K562 (cell line): ENCODE measurements around the gene STING1. TPM values are rescaled to one million over a fixed set of nuclear protein-coding genes. Genes with fewer than 3 reads are reported as not detected.

ENCODE experiments used
- CEBPB ChIP-seq: fragments of 450-650 bp; IDR thresholded peaks from 2 replicates; pipeline ENCODE4 v1.6.1; 2016; ENCODE audit warnings: missing genetic modification characterization, missing compliant biosample characterization
- CSDE1 ChIP-seq, 2 experiments: fragments of 450-650 bp; IDR thresholded peaks; 2 replicates each; pipeline ENCODE4 v1.6.1; 2016; ENCODE audit warnings: mild to moderate bottlenecking in 1 of 2
- E2F4 ChIP-seq: sonication (generic); formaldehyde crosslinking; IDR thresholded peaks from 2 replicates; pipeline ENCODE4 v1.8.0; 2022; ENCODE audit warnings: mild to moderate bottlenecking, low read depth, missing genetic modification reagents
- HEY1 ChIP-seq: fragments of 250-450 bp; sonication (Bioruptor Pico); IDR thresholded peaks from 2 replicates; pipeline ENCODE4 v1.5.0; 2020; ENCODE audit warnings: mild to moderate bottlenecking, moderate library complexity, borderline replicate concordance
- NEUROD1 ChIP-seq: fragments of 150-350 bp; IDR thresholded peaks from 2 replicates; pipeline ENCODE4 v1.6.1; 2014; ENCODE audit warnings: borderline replicate concordance, low read length, low read depth; ENCODE audit not compliant: partially characterized antibody
- PHF20 ChIP-seq: fragments of 450-650 bp; IDR thresholded peaks from 2 replicates; pipeline ENCODE4 v1.6.1; 2018; ENCODE audit not compliant: partially characterized antibody
- PHF8 ChIP-seq: fragments of 200-600 bp; sonication (generic); IDR thresholded peaks from 2 replicates; pipeline ENCODE4 v1.6.1; 2012; ENCODE audit warnings: mixed run types, mild to moderate bottlenecking, inconsistent platforms, low read length, moderate library complexity, borderline replicate concordance
- PRPF4 ChIP-seq: fragments of 200-400 bp; formaldehyde crosslinking; IDR thresholded peaks from one replicate; pipeline ENCODE4 v1.6.1; 2017; ENCODE audit warnings: low read length, low read depth, mild to moderate bottlenecking; ENCODE audit not compliant: insufficient read depth, poor library complexity, severe bottlenecking
- RBFOX2 ChIP-seq: fragments of 200-400 bp; formaldehyde crosslinking; IDR thresholded peaks from 2 replicates; pipeline ENCODE4 v1.6.1; 2017; ENCODE audit warnings: low read depth, mild to moderate bottlenecking, low read length, moderate library complexity
- RCOR1 ChIP-seq, 2 experiments: IDR thresholded peaks; 2 replicates each; pipeline ENCODE4 v1.6.1; 2012; ENCODE audit warnings: low read depth in 2 of 2, low read length in 2 of 2, borderline replicate concordance in 1 of 2, improper control_type of control experiment in 1 of 2
- SLC30A9 ChIP-seq: fragments of 250-450 bp; sonication (Bioruptor Pico); IDR thresholded peaks from 2 replicates; pipeline ENCODE4 v1.8.0; 2022; ENCODE audit warnings: mild to moderate bottlenecking, moderate library complexity
- SMARCA4 ChIP-seq: fragments of 450-650 bp; IDR thresholded peaks from 2 replicates; pipeline ENCODE4 v1.6.1; 2016
- SRSF3 ChIP-seq: fragments of 200-400 bp; formaldehyde crosslinking; IDR thresholded peaks from 2 replicates; pipeline ENCODE4 v1.6.1; 2016; ENCODE audit warnings: mild to moderate bottlenecking, low read length, moderate library complexity; ENCODE audit not compliant: insufficient read depth
- ZFX ChIP-seq: sonication (generic); formaldehyde crosslinking; IDR thresholded peaks from 2 replicates; pipeline ENCODE4 v1.8.0; 2022; ENCODE audit warnings: mild to moderate bottlenecking, missing genetic modification reagents, moderate library complexity
- ZNF134 ChIP-seq: fragments of 250-450 bp; sonication (Bioruptor Pico); conservative IDR thresholded peaks from 2 replicates; pipeline ENCODE4 v1.4.0; 2020
- ZNF707 ChIP-seq: fragments of 250-450 bp; sonication (Bioruptor Pico); conservative IDR thresholded peaks from 2 replicates; pipeline ENCODE4 v1.8.0; 2022; ENCODE audit warnings: inconsistent platforms, mild to moderate bottlenecking, moderate library complexity
- ZSCAN32 ChIP-seq: fragments of 450-650 bp; formaldehyde crosslinking; IDR thresholded peaks from 2 replicates; pipeline ENCODE4 v1.4.0; 2020; ENCODE audit warnings: mild to moderate bottlenecking, moderate library complexity
- polyA plus RNA-seq, 8 experiments: library from polyadenylated mRNA; depleted of rRNA in 4 of 8; stranded (reverse) in 5 of 8; unstranded in 3 of 8; fragments of >200 nt; fragmentation: Nextera tagmentation in 2 of 8; fragmentation: Illumina TruSeq in 1 of 8; extraction: Ambion mirVana in 2 of 8; extraction: Trizol in 1 of 8; gene quantifications; 2 replicates each; pipeline versions ENCODE4 v1.2.1 to v1.2.3, GENCODE V29; 2011 to 2014; ENCODE audit warnings: inconsistent platforms in 1 of 8, missing spikeins in 1 of 8
- total RNA-seq, 7 experiments: library from RNA; depleted of rRNA in 6 of 7; stranded (reverse); fragments of >200 nt in 6 of 7; fragmentation: Illumina TruSeq in 2 of 7; extraction: Trizol in 2 of 7; gene quantifications; 2 replicates each; pipeline versions ENCODE4 v1.2.1 to v1.2.3, GENCODE V29; 2011 to 2021; ENCODE audit warnings: low replicate concordance in 1 of 7
- TF ChIP-seq, protein P1 (sequence below): sonication (generic); formaldehyde crosslinking; IDR thresholded peaks from 2 replicates; pipeline ENCODE4 v1.8.0; 2022; ENCODE audit warnings: missing genetic modification reagents, mild to moderate bottlenecking, borderline replicate concordance
- TF ChIP-seq, protein P2 (sequence below): fragments of 450-650 bp; IDR thresholded peaks from 2 replicates; pipeline ENCODE4 v1.6.1; 2016; ENCODE audit warnings: missing biosample characterization, missing genetic modification characterization
- TF ChIP-seq, protein P3 (sequence below): sonication (generic); formaldehyde crosslinking; IDR thresholded peaks from 2 replicates; pipeline ENCODE4 v1.8.1; 2022; ENCODE audit warnings: missing genetic modification reagents
- TF ChIP-seq, protein P4 (sequence below), 3 experiments: fragments of 200-800 bp in 1 of 3; sonication (Bioruptor generic) in 1 of 3; sonication (generic) in 1 of 3; formaldehyde crosslinking in 1 of 3; IDR thresholded peaks; 2 replicates each; pipeline versions ENCODE4 v1.6.1 to v1.8.0; 2016 to 2022; ENCODE audit warnings: mild to moderate bottlenecking in 2 of 3, missing compliant biosample characterization in 2 of 3, missing genetic modification characterization in 2 of 3, missing genetic modification reagents in 1 of 3

Gene STING1
- total and polyA plus RNA-seq, 9 of the 15 experiments (the other 6 are each of a cell fraction or from before 2014, with no cell fraction given): 20.8 to 69.1 (median 44.7) TPM

DNA sequence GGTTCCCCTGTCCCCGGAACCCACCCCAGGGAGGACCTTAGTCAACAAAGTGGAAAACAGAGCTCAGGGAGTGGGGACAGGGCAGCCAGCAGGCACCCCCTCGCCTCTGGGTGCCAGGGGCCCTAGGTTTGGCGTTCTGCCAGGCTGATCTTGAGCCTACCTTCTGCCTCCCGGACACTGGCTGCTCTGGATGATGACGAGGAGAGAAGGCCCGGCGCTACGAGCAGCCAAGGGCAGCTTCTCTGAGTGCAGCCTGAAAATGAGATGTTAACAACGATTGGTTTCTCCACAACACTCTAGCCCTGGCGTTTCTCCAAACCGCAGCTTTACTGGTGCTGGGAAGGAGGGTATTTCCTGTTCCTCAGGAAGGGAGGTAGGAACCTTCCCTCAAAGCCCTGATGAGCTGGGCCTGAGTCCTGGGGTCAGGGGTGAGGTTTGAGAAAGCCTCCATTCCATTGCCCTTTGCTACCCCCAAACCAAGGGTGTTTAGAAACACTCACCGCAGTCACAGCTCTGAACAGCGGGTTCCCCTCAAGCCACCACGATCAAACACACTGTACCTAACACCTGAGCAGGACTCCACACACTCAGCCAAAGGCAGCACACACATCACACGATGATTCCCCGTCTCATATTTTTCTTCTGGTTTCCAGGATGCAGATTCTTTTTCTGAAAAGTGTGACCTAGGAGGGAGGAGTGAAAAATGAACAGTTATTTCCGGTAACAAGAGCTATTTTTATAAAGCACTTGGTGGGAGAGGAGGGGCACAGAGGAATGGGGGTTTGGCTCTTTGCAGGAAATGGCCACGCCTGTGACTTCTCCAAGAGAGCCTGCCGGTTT is at the start of gene STING1 (continued):
- TF ChIP-seq SRSF3 (0 out of 2 replicates have a peak, but pooled peaks have one; percentile 21), SLC30A9 (CRISPR knock-in tag) (no peak), SMARCA4 (0 out of 2 replicates have a peak, but pooled peaks have one; percentile 49), NEUROD1 (peak; percentile 60), PHF20 (peak; percentile 52), ZNF134 (peak; percentile 44; the same call in 1 of the 2 replicates), ZNF707 (no peak), PHF8 (peak; percentile 74; the same call in 1 of the 2 replicates), HEY1 (CRISPR knock-in tag) (no peak), PRPF4 (no peak), RCOR1 (IDR thresholded peaks at IDR 0.05; ENCODE audit: borderline replicate concordance in 1 of 2, low read depth in 2 of 2, low read length in 2 of 2) (peak in 1 of 2 experiments; percentile 58; a peak in 2 of 4 replicates), ZFX (peak; percentile 92), CEBPB (no peak), CSDE1 (IDR thresholded peaks at IDR 0.05) (no peak), E2F4 (CRISPR knock-in tag) (no peak), RBFOX2 (peak; percentile 72), ZSCAN32 (CRISPR knock-in tag) (0 out of 2 replicates have a peak, but pooled peaks have one; percentile 6)
- TF ChIP-seq, protein P1, sequence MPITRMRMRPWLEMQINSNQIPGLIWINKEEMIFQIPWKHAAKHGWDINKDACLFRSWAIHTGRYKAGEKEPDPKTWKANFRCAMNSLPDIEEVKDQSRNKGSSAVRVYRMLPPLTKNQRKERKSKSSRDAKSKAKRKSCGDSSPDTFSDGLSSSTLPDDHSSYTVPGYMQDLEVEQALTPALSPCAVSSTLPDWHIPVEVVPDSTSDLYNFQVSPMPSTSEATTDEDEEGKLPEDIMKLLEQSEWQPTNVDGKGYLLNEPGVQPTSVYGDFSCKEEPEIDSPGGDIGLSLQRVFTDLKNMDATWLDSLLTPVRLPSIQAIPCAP (CRISPR knock-in tag): no peak
- TF ChIP-seq, protein P2, sequence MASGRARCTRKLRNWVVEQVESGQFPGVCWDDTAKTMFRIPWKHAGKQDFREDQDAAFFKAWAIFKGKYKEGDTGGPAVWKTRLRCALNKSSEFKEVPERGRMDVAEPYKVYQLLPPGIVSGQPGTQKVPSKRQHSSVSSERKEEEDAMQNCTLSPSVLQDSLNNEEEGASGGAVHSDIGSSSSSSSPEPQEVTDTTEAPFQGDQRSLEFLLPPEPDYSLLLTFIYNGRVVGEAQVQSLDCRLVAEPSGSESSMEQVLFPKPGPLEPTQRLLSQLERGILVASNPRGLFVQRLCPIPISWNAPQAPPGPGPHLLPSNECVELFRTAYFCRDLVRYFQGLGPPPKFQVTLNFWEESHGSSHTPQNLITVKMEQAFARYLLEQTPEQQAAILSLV (tag): no peak
- TF ChIP-seq, protein P3, sequence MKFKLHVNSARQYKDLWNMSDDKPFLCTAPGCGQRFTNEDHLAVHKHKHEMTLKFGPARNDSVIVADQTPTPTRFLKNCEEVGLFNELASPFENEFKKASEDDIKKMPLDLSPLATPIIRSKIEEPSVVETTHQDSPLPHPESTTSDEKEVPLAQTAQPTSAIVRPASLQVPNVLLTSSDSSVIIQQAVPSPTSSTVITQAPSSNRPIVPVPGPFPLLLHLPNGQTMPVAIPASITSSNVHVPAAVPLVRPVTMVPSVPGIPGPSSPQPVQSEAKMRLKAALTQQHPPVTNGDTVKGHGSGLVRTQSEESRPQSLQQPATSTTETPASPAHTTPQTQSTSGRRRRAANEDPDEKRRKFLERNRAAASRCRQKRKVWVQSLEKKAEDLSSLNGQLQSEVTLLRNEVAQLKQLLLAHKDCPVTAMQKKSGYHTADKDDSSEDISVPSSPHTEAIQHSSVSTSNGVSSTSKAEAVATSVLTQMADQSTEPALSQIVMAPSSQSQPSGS (CRISPR knock-in tag): no peak
- TF ChIP-seq, protein P4, sequence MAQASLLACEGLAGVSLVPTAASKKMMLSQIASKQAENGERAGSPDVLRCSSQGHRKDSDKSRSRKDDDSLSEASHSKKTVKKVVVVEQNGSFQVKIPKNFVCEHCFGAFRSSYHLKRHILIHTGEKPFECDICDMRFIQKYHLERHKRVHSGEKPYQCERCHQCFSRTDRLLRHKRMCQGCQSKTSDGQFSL (CRISPR knock-in tag; IDR thresholded peaks at IDR 0.05): no peak
- TF ChIP-seq, protein P4 (tag; IDR thresholded peaks at IDR 0.05): 0 out of 4 replicates have a peak, but pooled peaks of 1 of the 2 experiments have one; percentile 16
